ENCODE measurements around the gene FAM200B.

DNA sequence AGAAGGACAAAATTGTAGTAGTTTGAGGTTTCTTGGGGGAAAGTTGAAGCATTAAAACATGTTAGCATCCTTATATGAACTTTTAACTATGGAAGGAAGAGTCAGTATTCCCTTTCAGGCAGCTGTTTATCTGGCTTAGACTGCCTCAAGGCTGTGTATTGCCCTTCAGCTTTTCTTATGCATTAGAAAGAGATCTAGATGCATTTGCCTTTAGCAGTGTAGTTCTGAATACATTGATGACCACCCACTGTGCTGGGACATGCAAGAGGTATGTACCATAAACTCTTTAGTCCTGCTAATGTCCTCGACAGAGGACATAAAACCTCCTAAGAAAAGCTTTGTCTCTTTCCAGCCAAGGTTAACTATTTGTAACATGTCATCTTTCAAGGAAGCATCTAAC lies 2.9 kb downstream of the FAM200B start:
- TF ChIP-seq, protein P1, sequence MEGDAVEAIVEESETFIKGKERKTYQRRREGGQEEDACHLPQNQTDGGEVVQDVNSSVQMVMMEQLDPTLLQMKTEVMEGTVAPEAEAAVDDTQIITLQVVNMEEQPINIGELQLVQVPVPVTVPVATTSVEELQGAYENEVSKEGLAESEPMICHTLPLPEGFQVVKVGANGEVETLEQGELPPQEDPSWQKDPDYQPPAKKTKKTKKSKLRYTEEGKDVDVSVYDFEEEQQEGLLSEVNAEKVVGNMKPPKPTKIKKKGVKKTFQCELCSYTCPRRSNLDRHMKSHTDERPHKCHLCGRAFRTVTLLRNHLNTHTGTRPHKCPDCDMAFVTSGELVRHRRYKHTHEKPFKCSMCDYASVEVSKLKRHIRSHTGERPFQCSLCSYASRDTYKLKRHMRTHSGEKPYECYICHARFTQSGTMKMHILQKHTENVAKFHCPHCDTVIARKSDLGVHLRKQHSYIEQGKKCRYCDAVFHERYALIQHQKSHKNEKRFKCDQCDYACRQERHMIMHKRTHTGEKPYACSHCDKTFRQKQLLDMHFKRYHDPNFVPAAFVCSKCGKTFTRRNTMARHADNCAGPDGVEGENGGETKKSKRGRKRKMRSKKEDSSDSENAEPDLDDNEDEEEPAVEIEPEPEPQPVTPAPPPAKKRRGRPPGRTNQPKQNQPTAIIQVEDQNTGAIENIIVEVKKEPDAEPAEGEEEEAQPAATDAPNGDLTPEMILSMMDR (conservative IDR thresholded peaks at IDR 0.05; ENCODE audit: low read length) = no peak
- no peak for TF ChIP-seq EZH2phosphoT487 (IDR thresholded peaks at IDR 0.05; ENCODE audit: borderline replicate concordance)

Data from Loucy (cell line).